Spleen (tissue), 7 donors: ENCODE data around the gene TBC1D22A.

ENCODE experiments used
- POLR2A ChIP-seq, 3 donors: fragments of 450-650 bp; IDR thresholded peaks; one replicate each; pipeline ENCODE4 v1.5.1; 2017; ENCODE audit warnings: antibody characterized with exemption in 3 of 3, mild to moderate bottlenecking in 1 of 3
- POLR2AphosphoS5 ChIP-seq, 3 donors: sonication (generic); formaldehyde crosslinking; IDR thresholded peaks; one replicate each; pipeline ENCODE4 v1.5.1; 2017; ENCODE audit warnings: antibody characterized with exemption in 3 of 3
- TF ChIP-seq, protein P1 (sequence below), 11 experiments: fragments of 200-600 bp in 7 of 11; fragments of 450-650 bp in 4 of 11; sonication (generic) in 4 of 11; IDR thresholded peaks in 8 of 11; conservative IDR thresholded peaks in 3 of 11; 1 replicate in 7 of 11; 2 replicates in 4 of 11; pipeline versions ENCODE4 v1.4.0 to v1.8.0; 2016 to 2021; ENCODE audit warnings: antibody characterized with exemption in 11 of 11, inconsistent platforms in 4 of 11, mild to moderate bottlenecking in 1 of 11
- donor health status: DM: no; HTN: no; CAD: no; lungs with moderate emphysema.
- donor health status: DM: no; HTN: no; CAD: no.
- donor health status: DM: no; HTN: no; CAD: no.

DNA sequence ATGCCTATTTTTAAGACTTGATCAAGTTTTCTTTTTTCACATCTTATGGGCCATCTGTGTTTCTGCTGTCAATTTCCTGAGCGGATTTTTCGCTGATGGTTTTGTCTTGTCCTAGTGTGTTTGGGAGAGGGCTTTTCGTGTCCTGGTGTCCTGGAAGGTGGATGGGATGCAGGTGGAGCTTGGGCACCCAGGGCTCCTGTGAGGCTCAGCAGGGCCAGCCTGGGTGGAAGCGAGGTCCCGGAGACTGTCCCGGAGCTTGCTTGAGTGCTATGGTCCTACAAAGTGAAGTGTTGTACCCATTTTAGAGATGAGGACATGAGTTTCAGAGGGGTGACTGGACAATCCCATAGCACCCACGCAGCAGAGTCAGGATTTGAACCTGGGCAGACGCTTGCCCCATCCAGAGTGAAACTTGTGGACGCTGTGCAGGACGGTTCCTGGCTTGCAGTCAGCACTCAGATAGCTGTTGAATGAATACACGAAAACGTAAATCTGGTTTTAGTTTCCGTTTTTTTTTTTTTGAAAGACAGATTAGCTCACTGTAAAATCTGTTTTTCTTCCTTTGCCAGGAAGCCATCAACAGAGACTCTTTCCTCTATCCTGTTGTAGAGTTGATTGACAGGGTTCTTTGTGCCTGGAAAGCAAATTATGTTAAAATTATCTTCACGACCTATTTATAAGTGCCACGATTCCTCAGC, 64.1 kb downstream of the TBC1D22A start:
- TF ChIP-seq, protein P1, sequence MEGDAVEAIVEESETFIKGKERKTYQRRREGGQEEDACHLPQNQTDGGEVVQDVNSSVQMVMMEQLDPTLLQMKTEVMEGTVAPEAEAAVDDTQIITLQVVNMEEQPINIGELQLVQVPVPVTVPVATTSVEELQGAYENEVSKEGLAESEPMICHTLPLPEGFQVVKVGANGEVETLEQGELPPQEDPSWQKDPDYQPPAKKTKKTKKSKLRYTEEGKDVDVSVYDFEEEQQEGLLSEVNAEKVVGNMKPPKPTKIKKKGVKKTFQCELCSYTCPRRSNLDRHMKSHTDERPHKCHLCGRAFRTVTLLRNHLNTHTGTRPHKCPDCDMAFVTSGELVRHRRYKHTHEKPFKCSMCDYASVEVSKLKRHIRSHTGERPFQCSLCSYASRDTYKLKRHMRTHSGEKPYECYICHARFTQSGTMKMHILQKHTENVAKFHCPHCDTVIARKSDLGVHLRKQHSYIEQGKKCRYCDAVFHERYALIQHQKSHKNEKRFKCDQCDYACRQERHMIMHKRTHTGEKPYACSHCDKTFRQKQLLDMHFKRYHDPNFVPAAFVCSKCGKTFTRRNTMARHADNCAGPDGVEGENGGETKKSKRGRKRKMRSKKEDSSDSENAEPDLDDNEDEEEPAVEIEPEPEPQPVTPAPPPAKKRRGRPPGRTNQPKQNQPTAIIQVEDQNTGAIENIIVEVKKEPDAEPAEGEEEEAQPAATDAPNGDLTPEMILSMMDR (IDR thresholded peaks at IDR 0.05 in 8 of 11, conservative IDR thresholded peaks at IDR 0.05 in 3 of 11): no peak
- TF ChIP-seq POLR2AphosphoS5 (IDR thresholded peaks at IDR 0.05): no peak
- no peak for TF ChIP-seq POLR2A (IDR thresholded peaks at IDR 0.05)
